SKM-1 treated with dmso at 0.1 percent for 144 hours (cell line): ENCODE results near the gene ELMO2.

Experiments used
- DNase-seq: peaks from one replicate; lab custom pipeline; 2025; ENCODE audit not compliant: unreplicated experiment; lab: John Stamatoyannopoulos, UW

The ELMO2 gene

DNA sequence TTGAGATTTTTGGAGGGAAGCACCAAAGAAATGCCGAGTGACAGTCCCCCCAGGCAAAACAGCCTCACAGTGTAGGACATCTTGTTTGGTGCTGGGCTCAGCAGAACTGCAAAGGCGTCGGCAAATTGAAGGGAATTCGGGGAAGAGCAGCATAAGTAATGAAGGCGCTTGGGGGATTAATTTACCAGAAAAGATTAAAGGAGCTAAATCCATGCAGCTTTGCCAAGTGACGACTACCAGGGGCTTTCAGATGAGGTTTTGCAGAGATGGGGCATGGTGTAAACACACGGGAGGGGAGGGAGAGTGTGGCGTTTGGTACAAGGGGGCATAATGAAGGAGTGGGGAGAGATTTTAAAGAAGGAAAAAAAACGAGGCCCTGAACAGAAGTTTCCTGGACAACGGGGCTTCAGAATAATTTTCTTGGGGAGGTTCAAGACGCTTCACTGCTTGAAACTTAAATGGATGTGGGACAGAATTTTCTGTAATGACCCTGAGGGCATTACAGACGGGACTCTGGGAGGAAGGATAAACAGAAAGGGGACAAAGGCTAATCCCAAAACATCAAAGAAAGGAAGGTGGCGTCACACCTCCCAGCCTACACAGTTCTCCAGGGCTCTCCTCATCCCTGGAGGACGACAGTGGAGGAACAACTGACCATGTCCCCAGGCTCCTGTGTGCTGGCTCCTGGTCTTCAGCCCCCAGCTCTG, 52.8 kb downstream of the ELMO2 start:
- DNase-seq = no peak

DNA sequence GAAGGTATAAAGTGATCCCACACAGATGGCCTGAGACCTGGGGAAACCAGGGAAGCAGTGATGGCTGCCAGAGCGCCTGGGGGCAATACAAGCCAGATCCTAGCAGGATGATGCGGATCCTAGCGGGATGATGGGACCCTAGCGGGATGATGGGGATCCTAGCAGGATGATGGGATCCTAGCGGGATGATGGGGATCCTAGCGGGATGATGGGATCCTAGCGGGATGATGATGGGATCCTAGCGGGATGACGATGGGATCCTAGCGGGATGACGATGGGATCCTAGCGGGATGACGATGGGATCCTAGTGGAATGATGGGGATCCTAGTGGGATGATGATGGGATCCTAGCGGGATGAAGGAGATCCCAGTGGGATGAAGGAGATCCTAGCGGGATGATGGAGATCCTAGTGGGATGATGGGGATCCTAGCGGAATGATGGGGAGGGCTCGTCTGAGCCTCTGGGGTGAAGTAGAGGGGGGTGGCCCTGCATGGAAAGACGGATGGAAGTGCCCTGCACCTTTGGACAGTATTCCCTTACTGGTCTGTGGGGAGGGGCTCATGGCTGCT, 54.0 kb downstream of the ELMO2 start:
- no peak for DNase-seq

DNA sequence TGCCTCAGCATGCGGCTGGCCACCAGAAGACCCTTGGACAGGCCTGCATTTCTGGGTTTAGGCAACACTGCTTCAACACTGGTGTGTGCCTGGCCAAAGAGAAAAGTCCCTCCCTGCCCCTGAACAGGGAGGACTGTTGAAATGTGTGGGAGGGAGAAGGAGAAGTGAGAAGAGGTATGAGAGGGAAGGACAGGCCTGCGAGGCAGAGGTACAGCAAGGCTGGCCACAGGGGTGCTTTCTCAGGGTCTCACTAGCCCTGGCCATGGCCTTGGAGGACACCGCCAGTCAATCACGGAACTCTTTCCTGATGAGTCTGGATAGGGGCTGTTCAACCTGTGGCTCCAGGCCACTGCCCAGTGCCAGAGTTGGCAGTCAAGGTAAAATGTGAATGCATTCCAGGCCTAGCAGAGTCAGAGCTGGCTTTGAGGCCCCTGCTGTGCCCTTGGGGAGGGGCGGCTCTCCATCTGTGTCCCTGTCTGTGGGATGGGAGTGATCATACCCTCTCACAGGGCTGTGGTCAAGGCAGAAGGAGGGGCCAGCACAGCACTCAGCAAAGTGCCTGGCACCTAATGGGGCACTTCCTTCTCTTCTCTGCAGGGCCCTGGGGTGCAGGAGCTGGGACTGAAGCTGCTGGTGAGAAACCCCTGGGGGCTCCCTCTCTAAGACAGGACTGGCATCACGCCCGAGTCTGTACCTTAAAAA, 54.9 kb downstream of the ELMO2 start:
- no peak for DNase-seq

DNA sequence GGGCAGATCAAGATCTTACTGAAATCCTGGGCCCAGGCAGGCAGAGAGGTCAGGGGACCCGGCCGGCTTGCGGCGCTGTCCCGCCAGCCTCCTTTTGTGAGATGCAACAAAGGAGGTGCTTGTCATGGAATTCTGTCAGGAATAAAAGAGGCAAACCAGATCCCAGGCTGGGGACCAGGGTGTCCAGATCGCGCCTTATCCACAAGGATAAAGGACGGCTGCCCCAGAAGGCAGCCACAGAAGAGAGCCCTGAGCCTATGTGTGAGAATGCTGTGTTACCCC, 55.5 kb downstream of the ELMO2 start:
- no peak for DNase-seq

DNA sequence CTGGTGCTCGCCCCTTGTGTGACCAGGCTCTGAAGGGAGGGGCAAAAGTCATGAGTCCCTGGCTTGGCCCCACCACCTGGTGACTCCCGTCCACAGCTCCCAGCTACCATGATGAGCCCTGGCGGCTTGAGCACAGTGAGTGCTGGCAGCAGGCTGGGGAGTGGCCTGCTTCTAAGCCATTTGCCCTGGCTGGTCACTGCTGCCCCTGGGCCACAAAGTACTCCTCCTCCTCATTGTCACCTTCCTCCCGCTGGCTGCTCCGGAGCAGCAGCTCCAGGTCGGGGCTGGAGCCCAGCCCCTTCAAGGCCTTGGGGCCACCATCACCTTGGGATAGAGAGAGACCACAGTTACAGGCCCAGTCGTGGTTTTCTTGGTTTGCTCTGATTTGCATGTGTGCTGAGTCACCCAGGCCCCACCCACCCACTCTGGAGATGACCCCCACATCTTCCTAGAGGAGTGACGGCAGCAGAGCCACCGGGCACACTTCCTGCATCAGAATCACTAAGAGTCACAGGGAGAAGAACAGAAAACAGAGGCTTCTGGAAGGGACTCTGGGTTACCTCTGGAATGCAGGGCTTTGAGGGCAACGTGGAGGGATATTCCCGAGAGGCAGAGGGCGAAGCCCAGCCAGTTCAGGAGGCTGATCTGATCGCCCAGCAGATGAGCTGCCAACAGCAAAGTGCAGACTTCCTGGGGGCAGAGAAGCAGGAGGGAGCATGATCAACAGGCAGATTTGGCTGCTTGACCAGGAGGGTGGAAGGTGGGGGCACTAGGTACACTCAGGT, 56.0 kb downstream of the ELMO2 start:
- peak; percentile 13 for DNase-seq

DNA sequence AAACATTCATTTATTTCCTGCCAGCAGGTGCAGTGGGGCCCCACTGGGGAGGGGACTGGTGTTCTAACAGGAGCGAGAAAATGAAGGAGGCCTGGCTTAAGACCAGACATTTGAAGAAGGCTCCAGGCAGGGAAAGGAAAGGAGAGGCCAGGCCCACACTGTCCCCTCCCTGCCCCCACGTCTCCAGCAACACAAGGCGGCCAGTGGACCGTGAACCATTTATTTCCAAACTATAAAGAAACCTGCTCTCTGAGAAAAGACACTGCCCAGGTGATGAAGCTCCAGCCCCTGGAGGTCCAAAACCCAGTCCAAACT, 56.7 kb downstream of the ELMO2 start:
- DNase-seq = no peak

DNA sequence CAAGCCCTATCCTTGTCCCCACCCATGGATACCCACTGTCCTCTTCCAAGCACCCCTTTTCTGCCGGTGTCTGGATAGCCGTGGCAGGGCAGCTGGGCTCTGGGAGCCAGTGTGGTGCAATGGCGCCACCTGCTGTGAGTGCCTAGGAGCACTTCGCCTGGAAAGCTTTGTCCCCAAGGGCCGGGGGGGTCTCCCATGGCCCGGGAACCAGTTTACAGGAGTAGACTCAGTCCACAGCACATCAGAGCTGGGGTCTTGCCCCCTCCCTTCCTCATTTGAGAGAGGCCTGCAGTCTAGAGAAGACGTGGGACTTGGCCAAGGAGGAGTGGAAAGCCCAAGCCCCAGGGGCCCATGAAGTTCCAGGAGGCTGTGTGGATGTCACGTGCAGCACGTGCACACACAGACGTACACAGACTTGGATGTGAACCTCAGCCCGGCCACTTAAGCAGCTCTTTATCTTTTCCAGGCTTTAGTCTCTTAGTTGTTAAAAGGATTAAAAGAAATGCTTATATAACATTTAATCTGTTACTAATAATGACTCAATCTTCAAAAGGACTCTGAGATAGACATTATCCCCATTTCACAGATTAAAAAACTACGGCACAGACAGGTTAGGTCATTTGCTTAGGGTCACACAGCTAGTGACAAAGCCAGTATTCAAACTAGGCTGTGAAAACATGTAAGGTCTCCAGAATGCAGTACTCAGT, 57.2 kb downstream of the ELMO2 start:
- peak; percentile 3 for DNase-seq

DNA sequence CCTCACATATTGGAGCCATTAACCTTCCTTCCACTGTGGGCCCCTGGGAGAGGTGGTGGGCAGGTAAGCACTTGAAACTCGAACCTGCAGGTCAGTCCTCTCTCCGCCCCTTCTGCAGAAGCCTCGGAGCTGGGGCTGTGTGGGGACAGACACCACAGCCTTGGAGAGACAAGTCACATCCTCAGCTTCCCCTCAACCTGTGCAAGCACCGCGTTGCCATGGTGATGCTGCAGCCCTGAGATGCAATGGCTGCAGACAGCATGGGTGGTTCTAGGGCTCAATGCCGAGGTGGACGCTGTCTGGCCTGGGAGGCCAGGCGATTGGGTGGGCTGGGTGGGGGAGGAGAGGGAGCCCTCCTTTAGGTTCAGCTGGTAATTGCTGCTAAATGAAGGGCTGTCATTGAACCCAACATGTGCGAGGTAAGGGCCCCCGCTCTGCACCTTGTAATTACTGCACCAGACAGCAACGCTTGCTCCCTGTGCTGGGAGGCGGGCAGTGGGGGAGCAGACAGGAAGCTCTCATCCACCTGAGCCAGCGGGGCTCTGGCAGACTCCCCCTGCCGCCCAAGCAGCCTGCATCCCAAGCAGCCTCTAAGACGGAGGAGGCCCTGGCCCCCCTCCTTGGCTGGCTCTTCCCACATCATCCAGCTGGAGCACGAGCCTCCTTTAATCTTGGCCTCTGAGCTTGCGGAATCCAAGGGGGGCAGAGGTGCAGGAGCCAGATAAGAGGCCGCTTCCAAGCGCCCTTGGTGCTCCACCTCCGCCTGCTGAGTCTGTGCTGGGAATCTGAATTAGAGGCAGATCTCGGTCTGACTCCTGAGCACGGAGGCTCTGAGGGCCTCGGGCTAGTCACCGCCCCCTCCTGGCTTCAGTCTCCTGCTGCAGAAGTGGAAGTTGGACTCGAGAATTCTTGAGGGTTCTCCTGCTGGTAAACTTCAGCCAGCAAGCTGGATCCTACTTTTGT, 58.3 kb downstream of the ELMO2 start:
- DNase-seq = no peak

DNA sequence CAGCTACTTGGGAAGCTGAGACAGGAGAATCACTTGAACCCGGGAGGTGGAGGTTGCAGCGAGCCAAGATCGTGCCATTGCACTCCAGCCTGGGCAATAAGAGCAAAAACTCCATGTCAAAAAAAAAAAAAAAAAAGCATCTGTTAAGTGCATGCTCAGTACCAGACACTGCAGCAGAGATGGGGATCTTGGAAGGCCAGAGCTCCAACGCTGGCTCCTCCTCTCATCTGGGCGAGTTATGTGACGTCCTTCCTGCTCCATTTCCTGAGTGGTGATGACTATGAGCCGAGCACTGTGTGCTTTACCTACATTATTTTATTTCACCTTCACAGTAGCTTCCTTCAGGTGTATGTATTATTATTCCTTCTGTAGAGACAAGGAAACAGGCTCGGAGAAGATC, 59.6 kb downstream of the ELMO2 start:
- DNase-seq = no peak

DNA sequence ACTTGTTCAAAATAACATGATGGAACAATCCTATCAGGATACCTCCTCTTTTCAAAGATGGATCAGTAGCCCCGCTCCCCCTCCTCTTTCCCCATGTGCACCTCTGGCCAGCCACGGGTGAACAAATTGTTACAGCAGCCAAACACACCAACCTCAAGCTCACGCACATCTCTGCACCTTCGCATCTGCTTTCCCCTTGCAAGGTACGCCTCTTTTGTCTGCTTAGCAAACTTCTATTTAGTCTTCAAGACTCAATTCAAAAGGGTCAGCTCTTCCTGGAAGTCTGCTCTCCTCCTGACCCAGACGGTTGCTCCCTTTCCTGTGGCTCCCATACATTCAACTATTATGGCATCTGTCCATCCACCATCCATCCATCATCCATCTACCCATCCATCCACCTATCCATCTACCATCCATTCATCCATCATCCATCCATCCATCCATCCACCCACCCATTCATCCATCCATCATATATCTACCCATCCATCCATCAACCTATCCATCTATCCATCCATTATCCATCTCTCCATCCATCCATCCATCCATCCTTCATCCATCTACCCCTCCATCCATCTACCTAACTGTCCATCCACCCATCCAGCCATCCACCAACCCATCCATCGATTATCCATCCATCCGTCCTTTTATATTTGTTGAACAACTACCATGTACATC, 61.8 kb downstream of the ELMO2 start:
- no peak for DNase-seq

DNA sequence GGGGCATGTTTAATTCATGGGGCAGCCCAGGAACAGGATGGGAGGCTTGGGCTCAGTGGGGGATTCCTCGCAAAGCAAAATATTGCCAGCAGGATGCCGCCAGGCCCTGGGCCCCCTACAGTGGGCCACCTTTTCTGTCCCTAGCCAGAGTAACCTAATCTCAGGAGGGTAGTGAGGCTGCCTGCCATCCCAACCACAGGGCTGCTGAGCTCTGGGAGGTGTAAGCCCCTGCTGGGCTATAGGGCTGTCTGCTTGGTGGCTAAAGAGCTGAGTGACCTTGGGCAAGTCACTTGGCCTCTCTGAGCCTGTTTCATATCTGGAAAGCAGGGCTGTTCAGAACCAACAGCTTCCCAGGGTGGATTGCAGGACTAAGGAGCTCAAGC, 62.4 kb downstream of the ELMO2 start:
- no peak for DNase-seq

DNA sequence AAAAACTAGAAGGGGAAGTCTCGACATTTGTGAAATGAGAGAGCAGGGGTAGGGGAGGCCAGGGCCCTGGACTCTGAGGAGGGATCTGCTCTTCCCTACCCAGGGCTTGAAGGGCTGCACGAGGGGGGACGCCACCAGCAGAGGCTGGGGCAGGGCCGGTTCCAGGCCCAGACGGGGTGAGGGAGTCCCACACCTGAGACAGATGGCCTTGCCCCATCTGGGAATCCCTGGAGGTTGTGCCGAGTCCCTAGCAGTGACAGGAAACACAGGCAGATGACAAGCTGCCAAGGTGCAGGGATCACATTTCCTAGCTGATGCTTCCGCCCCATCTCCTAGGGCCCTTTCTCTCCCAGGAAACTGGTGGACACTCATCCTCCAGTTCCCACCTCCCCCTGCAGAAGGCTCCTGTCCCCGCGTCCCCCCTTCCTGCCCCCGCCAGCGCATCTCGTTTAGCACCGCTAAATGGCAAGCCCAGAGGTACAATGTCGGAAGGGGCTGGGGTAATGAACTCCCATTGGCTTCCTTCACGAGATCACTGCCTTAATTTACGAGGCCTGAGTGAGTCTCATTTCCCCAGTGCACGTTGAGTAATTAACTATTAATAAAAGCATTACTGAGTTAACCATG, 63.0 kb downstream of the ELMO2 start:
- no peak for DNase-seq

DNA sequence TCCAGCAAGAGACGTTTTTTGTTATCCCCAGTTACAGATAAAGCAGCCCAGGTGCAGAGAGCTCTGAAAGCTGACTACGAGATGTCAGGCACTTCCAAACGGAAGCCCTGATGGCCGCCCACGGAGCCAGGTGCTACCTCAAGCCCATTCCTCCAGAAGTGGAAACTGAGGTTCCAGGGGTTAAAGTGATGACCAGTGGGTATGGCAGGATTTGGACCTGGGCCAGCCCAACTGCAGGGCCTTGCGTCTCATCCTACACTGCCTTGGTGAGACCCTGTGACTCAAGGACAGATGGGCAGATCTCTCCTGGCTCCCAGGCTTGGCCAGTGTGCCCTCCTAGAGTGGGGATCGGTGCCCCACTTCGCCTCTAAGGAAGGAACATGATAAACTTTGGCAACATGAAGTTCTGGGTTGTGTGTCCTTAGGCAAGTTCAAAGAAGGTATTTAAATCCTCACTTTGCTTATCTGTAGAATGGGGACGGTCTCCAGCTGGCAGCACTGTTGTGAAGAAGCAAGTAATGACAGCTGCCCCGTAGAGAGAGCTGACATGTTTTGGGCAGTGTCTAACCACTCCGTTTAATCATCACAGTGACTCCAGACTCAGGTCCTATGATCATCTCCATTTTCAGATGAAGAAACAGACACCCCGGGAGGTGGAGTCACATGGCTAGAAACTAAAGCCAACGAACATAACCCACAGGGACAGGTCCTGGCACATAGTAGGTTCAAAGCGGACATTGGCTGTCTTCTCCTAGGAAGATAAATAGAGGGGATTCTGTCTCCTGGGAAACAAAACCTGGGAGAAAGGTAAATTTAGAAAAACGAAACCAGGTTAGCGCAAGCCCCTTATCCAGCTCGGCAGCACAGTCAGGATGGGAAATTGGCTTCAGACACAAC, 63.7 kb downstream of the ELMO2 start:
- no peak for DNase-seq

DNA sequence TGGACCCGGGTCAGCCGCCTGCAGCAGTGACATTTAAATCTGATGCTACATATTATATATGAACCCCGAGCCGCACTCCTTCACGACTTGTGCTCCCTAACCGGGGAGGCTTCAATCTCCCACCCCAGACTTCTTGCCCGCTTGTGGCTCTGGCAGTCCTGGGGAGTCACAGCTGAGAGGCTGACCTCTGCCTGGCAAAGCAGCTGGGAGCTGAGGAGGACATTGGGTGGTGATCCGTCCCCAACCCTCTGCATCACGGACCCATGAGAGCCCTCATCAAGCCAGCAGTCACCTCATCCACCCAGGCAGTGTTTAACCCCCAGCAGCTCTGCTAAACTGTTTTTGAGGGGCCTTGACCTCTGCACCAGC, 64.4 kb downstream of the ELMO2 start:
- no peak for DNase-seq

DNA sequence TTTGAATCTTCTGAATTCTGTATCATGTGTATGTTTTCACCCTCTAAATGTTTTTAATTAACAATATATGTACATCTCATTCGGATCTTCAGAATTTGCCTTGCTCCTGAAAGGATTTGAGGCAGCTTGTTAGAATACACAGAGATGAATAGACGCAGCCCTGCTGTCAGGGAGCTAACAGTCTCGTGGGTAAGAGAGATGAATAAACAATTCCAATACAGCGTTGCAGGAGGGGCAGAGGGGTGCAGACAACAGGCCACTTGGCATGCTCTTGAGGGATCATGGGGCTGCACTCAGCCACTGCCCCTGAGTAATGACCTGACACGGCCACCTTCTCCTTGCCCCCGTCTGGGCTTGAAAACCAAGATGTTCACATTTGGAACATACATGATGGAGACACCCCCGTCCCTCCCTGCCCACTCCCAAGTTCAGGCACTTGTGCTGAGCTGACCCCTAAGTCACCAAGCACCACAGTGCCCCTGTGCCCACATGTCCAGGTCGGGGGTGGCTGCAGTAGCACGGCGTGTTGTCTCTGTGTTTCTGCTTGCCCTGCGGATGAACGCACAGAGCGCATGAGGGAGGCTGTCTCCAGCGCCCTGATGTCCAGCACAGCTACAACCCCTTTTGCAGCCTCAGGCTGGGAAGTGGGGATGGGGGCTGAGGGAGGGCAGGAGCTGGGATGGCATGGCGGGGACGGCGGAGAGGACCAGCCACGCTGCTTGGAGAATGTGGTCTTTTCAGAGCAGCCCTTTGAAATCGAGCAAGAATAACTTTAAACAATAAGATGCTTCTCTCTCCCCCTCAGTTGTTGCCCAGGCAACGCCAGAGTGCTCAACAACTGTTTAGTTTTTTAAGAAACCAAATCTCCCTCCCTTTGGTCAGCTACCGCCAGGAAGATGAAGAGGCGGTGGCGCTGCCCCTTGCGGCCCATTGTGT, 65.1 kb downstream of the ELMO2 start:
- no peak for DNase-seq

DNA sequence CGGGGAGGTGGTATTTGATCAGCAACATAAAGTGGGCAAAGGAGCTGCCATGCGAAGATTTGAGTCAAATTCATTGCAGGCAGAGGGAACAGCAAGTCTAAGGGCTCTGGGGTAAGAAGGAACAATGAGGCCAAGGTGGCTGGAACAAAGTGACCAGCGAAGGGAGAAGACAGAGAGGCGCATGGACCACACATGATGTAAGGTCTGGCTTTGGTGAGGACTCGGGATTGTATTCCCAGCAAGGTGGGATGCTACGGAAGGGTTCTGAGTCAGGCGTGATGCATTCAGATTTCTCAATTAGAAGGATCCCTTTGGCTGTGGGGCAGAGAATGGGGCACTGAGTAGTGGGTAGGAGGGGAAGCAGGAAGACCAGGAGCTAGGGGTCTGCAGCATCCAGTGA, 67.4 kb downstream of the ELMO2 start:
- no peak for DNase-seq

DNA sequence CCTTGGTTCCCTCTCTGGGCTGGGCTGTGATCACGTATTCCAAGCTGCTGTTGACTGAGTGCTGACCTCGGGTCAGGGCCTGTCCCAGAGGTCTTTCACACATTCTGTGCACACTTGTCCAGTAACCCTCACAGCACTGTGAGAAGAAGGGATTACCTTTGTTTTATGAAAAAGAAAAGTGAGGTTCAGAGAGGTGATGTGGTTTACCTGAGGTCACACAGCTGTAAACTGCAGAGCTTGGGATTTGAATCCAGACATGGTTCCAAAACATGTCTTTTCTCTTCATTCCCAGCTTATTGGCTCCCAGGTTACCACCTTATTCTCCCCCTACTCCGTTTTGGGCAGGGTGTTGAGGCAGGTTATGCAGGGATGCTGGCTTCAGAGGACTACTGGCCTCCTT, 69.7 kb downstream of the ELMO2 start:
- DNase-seq = no peak
